GM23248 (cell line): ENCODE measurements around the gene FOSL1. TPM values are rescaled to one million over a fixed set of nuclear protein-coding genes. Genes with fewer than 3 reads are reported as not detected.
A peak's percentile ranks its signal among the peaks of the same experiment; 100 is the strongest.

Source experiments
- DNase-seq: peaks from one replicate; pipeline ENCODE4 v3.0.0-alpha.2; 2015
- H2AFZ ChIP-seq: fragments of 200-600 bp; sonication (generic); 2 replicates; pipeline ENCODE4 v1.6.1; 2016; ENCODE audit warnings: antibody characterized with exemption
- H3F3A ChIP-seq: fragments of 200-600 bp; sonication (generic); 2 replicates; pipeline ENCODE4 v1.6.1; 2016; ENCODE audit warnings: mild to moderate bottlenecking, antibody characterized with exemption, mixed run types; ENCODE audit not compliant: insufficient read depth
- H3K27ac ChIP-seq: fragments of 200-600 bp; sonication (generic); 2 replicates; pipeline ENCODE4 v1.5.1; 2016; ENCODE audit warnings: mild to moderate bottlenecking
- H3K27me3 ChIP-seq: fragments of 200-600 bp; sonication (generic); replicated peaks from 2 replicates; pipeline ENCODE4 v1.6.1; 2016; ENCODE audit warnings: mild to moderate bottlenecking; ENCODE audit not compliant: insufficient read depth
- H3K36me3 ChIP-seq: fragments of 200-600 bp; sonication (generic); 2 replicates; pipeline ENCODE4 v1.6.1; 2016; ENCODE audit warnings: low read depth, mild to moderate bottlenecking
- H3K4me1 ChIP-seq: fragments of 200-600 bp; sonication (generic); 2 replicates; pipeline ENCODE4 v1.6.1; 2016; ENCODE audit warnings: mild to moderate bottlenecking; ENCODE audit not compliant: insufficient read depth
- H3K4me2 ChIP-seq: fragments of 200-600 bp; sonication (generic); one replicate; pipeline ENCODE4 v1.6.1; 2016; ENCODE audit warnings: mild to moderate bottlenecking; ENCODE audit not compliant: unreplicated experiment
- H3K4me3 ChIP-seq: fragments of 200-600 bp; sonication (generic); 2 replicates; pipeline ENCODE4 v1.5.1; 2016; ENCODE audit warnings: mild to moderate bottlenecking
- H3K79me2 ChIP-seq: fragments of 200-600 bp; sonication (generic); 2 replicates; pipeline ENCODE4 v1.6.1; 2016; ENCODE audit warnings: mild to moderate bottlenecking; ENCODE audit not compliant: insufficient read depth
- H3K9ac ChIP-seq: fragments of 200-600 bp; sonication (generic); 2 replicates; pipeline ENCODE4 v1.6.1; 2016; ENCODE audit warnings: mild to moderate bottlenecking
- H3K9me2 ChIP-seq: fragments of 200-600 bp; sonication (generic); 2 replicates; pipeline ENCODE4 v1.6.1; 2016; ENCODE audit warnings: mixed run types, mild to moderate bottlenecking, moderate library complexity; ENCODE audit not compliant: insufficient read depth
- H3K9me3 ChIP-seq: fragments of 200-600 bp; sonication (generic); one replicate; pipeline ENCODE4 v1.6.1; 2017; ENCODE audit warnings: low read depth
- H4K20me1 ChIP-seq: fragments of 200-600 bp; sonication (generic); 2 replicates; pipeline ENCODE4 v1.6.0; 2016; ENCODE audit not compliant: insufficient read depth
- EZH2 ChIP-seq: fragments of 200-600 bp; sonication (generic); IDR thresholded peaks from 2 replicates; pipeline ENCODE4 v1.6.1; 2018; ENCODE audit warnings: antibody characterized with exemption, mild to moderate bottlenecking; ENCODE audit not compliant: insufficient read depth, poor library complexity, severe bottlenecking
- EZH2phosphoT487 ChIP-seq: fragments of 200-600 bp; sonication (generic); IDR thresholded peaks from 2 replicates; pipeline ENCODE4 v1.6.1; 2018; ENCODE audit warnings: antibody characterized with exemption, moderate library complexity, mild to moderate bottlenecking, low read depth; ENCODE audit not compliant: insufficient read depth
- WGBS, 2 experiments: methylation state at CpG; one replicate each; pipeline ENCODE4 v1.1.6; 2015 to 2017; ENCODE audit warnings: low lambda C conversion rate in 2 of 2, low coverage in 1 of 2; ENCODE audit errors: missing lambda C conversion rate in 2 of 2; 5-methylcytosine and 5-hydroxymethylcytosine counted together
- in situ Hi-C: fragments of 300-500 bp; cut with MboI; formaldehyde crosslinking; loops from 2 replicates; pipeline ENCODE4 v1.15.0; 2020
- polyA plus RNA-seq: library from polyadenylated mRNA; unstranded; fragments of >200 nt; fragmentation: Nextera tagmentation; extraction: Ambion mirVana; gene quantifications from 2 replicates; pipeline ENCODE4 v1.2.1, GENCODE V29; 2016
- total RNA-seq: library from RNA; depleted of rRNA; stranded (reverse); fragments of >200 nt; shearing (Covaris generic); gene quantifications from 2 replicates; pipeline ENCODE4 v1.2.3, GENCODE V29; 2014

Gene FOSL1
- total and polyA plus RNA-seq, 2 experiments from 2014 or later: 88.9 to 105 TPM

DNA sequence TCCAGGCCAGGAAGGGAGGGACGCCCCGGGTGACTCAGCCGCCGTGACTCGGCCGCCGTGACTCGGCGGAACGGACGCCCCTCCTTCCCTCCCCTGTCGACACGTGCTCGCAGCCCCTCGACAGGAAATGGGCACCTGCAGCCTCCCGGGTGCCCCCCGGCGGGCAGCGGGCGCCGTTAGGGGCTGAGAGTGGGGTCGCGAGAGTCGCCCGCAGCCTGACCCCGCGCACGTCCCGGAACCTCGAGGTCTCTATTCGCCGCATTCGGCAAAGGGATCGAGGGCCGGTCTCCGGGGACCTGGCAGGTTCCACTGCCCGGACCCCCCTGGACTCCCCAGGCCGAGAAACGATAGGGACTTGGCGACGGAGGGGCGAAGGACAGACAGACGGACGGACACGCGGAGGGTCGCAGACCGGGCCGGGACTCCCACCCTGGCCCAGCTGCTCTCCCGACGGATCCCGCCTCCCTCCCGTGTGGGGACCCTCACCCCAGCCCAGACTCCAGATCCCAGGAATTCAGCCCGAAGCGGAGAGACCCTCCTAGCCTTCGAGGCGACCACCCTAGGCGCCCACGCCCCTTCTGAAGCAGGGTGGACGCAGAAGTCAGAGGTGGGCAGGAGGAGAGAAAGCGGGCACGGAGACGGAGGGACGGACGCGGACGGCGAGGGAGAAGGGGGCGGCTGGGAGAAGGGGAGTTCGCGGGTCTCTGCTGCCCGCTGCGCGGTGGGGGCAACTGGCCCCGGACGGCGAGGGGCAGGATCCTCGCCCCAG is 648 bp downstream of the FOSL1 start:
- TF ChIP-seq EZH2phosphoT487: no peak
- no peak for TF ChIP-seq EZH2
- WGBS, 2 experiments: 1 to 3% methylated on average over 46 to 58 of the region's 78 CpGs
- no peaks in the 10 kb centered on the region for H3K9me2 ChIP-seq
- H3K79me2 ChIP-seq: peaks cover 70% of the 10 kb centered on the region
- peaks cover 7% of the 10 kb centered on the region; the same call in 1 of the 2 replicates for H4K20me1 ChIP-seq
- peaks cover 59% of the 10 kb centered on the region for H3K4me1 ChIP-seq
- no peaks in the 10 kb centered on the region for H3K9me3 ChIP-seq
- H3K27me3 ChIP-seq: no peaks in the 10 kb centered on the region
- DNase-seq: peak; percentile 95
- in situ Hi-C loops: no loop called here
- H3F3A ChIP-seq: peaks cover 69% of the 10 kb centered on the region
- peak overlapping the region; percentile 100 for H3K4me2 ChIP-seq
- H3K9ac ChIP-seq: peak overlapping the region; percentile 99
- peak overlapping the region; percentile 99 for H3K27ac ChIP-seq
- H2AFZ ChIP-seq: no peak overlapping the region
- peaks cover 30% of the 10 kb centered on the region; the same call in 1 of the 2 replicates for H3K36me3 ChIP-seq
- peak overlapping the region; percentile 95 for H3K4me3 ChIP-seq

DNA sequence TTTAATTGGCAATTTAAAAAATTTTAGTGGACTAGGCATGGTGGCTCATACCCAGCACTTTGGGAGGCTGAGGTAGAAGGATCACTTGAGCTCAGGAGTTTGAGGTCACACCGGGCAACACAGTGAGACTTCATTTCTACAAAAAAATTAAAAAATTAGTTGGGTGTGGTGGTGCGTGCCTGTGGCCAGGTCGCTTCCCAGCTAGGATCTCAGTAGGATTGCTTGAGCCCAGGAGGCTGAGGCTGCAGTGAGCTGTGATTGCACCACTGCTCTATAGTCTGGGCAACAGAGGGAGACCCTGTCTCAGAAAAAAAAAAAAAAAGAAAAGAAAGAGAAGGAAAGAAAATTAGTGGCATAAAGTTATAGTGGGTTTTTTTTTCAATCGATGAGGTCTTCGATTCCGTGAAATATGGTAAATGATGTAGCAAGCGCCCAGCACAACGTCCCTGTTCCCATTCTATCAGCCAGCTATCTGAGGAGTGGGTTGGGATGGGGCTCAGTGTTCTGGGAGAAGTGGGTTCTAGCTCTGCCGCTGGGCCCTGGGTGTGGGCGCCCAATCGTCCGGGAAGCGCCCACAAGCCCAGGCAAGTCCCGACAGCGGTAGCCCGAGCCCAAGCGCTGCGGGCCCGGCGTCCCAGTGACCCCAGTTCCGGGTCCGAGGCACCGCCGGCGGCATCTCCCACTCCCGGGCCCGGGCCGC is 1.4 kb downstream of the FOSL1 start:
- WGBS, 2 experiments: 3% methylated on average over 14 to 28 of the region's 28 CpGs
- Histone ChIP-seq H3K9me2 (no peaks in the 10 kb centered on the region), H3K9ac (peak overlapping the region; percentile 99), H3K27ac (peak overlapping the region; percentile 99), H3K27me3 (no peaks in the 10 kb centered on the region), H3K4me2 (peak overlapping the region; percentile 100), H3K79me2 (peaks cover 77% of the 10 kb centered on the region), H3K4me3 (peak overlapping the region; percentile 95), H3K36me3 (peaks cover 30% of the 10 kb centered on the region; the same call in 1 of the 2 replicates), H2AFZ (no peak overlapping the region), H4K20me1 (peaks cover 7% of the 10 kb centered on the region), H3F3A (peaks cover 73% of the 10 kb centered on the region), H3K9me3 (no peaks in the 10 kb centered on the region), H3K4me1 (peaks cover 62% of the 10 kb centered on the region)
- TF ChIP-seq EZH2phosphoT487 (no peak), EZH2 (no peak)
- in situ Hi-C loops: no loop called here
- DNase-seq: peak; percentile 60

DNA sequence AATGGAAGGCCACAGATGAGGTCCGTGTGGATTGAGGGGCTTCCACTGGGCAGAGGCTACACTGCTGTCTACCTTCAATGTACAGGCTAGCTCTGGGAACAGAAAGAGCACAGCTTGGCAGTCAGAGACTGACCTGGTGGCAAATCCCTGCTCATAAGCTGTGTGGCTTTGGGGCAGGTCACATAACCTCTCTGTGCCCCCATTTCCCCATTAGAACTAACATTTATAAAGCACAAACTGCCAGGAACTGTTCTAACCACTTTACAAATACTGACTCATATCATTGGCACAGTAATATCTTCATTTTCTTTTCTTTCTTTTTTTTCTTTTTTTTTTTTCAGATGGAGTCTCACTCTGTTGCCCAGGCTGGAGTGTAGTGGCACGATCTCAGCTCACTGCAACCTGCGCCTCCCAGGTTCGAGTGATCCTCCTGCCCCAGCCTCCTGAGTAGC is 3.1 kb downstream of the FOSL1 start:
- Histone ChIP-seq H3K4me1 (peaks cover 62% of the 10 kb centered on the region), H3K9me2 (no peaks in the 10 kb centered on the region), H3K4me2 (peak overlapping the region; percentile 100), H3K4me3 (peak overlapping the region; percentile 95), H3K79me2 (peaks cover 92% of the 10 kb centered on the region), H3K9me3 (no peaks in the 10 kb centered on the region), H2AFZ (no peak overlapping the region), H3K27ac (peak overlapping the region; percentile 99), H4K20me1 (peaks cover 7% of the 10 kb centered on the region), H3K27me3 (no peaks in the 10 kb centered on the region), H3K36me3 (peaks cover 41% of the 10 kb centered on the region; the same call in 1 of the 2 replicates), H3F3A (peaks cover 77% of the 10 kb centered on the region), H3K9ac (peak overlapping the region; percentile 99)
- DNase-seq: peak; percentile 68
- TF ChIP-seq EZH2 (no peak), EZH2phosphoT487 (no peak)
- 46 to 61% methylated on average over 4 of the region's 4 CpGs for WGBS, 2 experiments
- in situ Hi-C loops: no loop called here
